Sigmoid colon (tissue), 7 donors: Measurements from ENCODE around the gene ENPP1. TPM values are rescaled to one million over a fixed set of nuclear protein-coding genes. Genes with fewer than 3 reads are reported as not detected.
"Not testable (repeated sequence)": the region's sequence is repeated elsewhere in the genome, so short reads cannot be mapped to it uniquely, and the experiment has no call there.

ENCODE experiments used
- DNase-seq: peaks from one replicate; pipeline ENCODE4 v3.0.0-alpha.2; 2019
- H3K27ac ChIP-seq, 4 donors: fragments of 200-600 bp; sonication (generic); one replicate each; pipeline ENCODE4 v1.5.1; 2016 to 2019; ENCODE audit warnings: mild to moderate bottlenecking in 1 of 4
- H3K27me3 ChIP-seq, 3 donors: fragments of 200-600 bp; sonication (generic); one replicate each; pipeline ENCODE4 v1.5.1; 2019; ENCODE audit warnings: mild to moderate bottlenecking in 1 of 3
- H3K36me3 ChIP-seq, 4 donors: fragments of 200-600 bp; sonication (generic); one replicate each; pipeline ENCODE4 v1.5.1; 2016 to 2019
- H3K4me1 ChIP-seq, 4 donors: fragments of 200-600 bp; sonication (generic); one replicate each; pipeline ENCODE4 v1.5.1; 2017 to 2019
- H3K4me3 ChIP-seq, 4 donors: fragments of 200-600 bp; sonication (generic); one replicate each; pipeline ENCODE4 v1.5.1; 2017 to 2019; ENCODE audit warnings: mild to moderate bottlenecking in 2 of 4, moderate library complexity in 1 of 4
- H3K9me3 ChIP-seq, 4 donors: fragments of 200-600 bp in 3 of 4; sonication (generic) in 3 of 4; one replicate each; pipeline versions ENCODE4 v1.5.1 to v1.6.1; 2013 to 2019
- EP300 ChIP-seq, 4 donors: sonication (generic); formaldehyde crosslinking; IDR thresholded peaks; one replicate each; pipeline ENCODE4 v1.6.1; 2017; ENCODE audit warnings: antibody characterized with exemption in 4 of 4
- POLR2A ChIP-seq, 2 donors: fragments of 450-650 bp; IDR thresholded peaks; one replicate each; pipeline ENCODE4 v1.6.1; 2016; ENCODE audit warnings: antibody characterized with exemption in 2 of 2, mild to moderate bottlenecking in 2 of 2, moderate library complexity in 2 of 2
- POLR2AphosphoS5 ChIP-seq, 4 donors: sonication (generic); formaldehyde crosslinking; IDR thresholded peaks; one replicate each; pipeline ENCODE4 v1.6.1; 2017; ENCODE audit warnings: antibody characterized with exemption in 4 of 4
- WGBS, 2 donors: extraction: QIAGEN DNeasy Blood & Tissue Kit; methylation state at CpG; one replicate each; pipeline ENCODE4 v1.1.7; 2013; 5-methylcytosine and 5-hydroxymethylcytosine counted together
- intact Hi-C: fragments of 100-400 bp; cut with DNase I; formaldehyde crosslinking; loops from one replicate; pipeline ENCODE4 v1.15.1; 2023
- polyA plus RNA-seq, 3 donors: library from polyadenylated mRNA; stranded (reverse); fragments of 200-250 nt; gene quantifications; one replicate each; pipeline ENCODE4 v1.2.3, GENCODE V29; 2013
- total RNA-seq, 4 donors: library from RNA; depleted of rRNA; stranded (reverse); fragments of >200 nt; gene quantifications; one replicate each; pipeline ENCODE4 v1.1.0, GENCODE V29; 2016
- TF ChIP-seq, protein P1 (sequence below), 4 experiments: fragments of 450-650 bp in 3 of 4; fragments of 200-600 bp in 1 of 4; IDR thresholded peaks; one replicate each; pipeline ENCODE4 v1.5.1; 2016 to 2019; ENCODE audit warnings: antibody characterized with exemption in 4 of 4, mild to moderate bottlenecking in 3 of 4, moderate library complexity in 2 of 4
- donor health status: healthy with polysubstance abuse.
- donor health status: Bipolar disorder and iron deficiency.
- donor health status: healthy.

Gene ENPP1
- total and polyA plus RNA-seq, 7 donors = 1.2 to 7.2 (median 3.6) TPM

DNA sequence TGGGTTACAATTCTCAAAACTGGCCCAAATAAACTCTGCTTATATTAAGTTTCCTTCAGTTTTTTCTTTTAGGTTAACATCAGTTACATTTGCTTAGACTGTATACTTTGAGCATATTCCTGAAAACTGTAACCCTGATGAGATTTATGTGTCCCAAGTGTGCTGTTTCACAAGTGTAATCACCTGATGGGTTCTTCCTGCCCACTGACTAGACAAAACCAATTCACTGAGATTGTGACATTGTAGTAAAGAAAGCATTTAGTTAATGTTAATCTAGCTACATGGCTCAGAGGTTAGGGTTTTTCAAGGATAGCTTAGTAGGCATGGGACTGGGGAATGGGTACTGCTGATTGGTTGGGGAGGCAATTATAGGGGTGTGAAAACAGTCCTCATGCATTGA lies 89.8 kb downstream of the ENPP1 start:
- TF ChIP-seq, protein P1, sequence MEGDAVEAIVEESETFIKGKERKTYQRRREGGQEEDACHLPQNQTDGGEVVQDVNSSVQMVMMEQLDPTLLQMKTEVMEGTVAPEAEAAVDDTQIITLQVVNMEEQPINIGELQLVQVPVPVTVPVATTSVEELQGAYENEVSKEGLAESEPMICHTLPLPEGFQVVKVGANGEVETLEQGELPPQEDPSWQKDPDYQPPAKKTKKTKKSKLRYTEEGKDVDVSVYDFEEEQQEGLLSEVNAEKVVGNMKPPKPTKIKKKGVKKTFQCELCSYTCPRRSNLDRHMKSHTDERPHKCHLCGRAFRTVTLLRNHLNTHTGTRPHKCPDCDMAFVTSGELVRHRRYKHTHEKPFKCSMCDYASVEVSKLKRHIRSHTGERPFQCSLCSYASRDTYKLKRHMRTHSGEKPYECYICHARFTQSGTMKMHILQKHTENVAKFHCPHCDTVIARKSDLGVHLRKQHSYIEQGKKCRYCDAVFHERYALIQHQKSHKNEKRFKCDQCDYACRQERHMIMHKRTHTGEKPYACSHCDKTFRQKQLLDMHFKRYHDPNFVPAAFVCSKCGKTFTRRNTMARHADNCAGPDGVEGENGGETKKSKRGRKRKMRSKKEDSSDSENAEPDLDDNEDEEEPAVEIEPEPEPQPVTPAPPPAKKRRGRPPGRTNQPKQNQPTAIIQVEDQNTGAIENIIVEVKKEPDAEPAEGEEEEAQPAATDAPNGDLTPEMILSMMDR (IDR thresholded peaks at IDR 0.05) = no peak
- TF ChIP-seq EP300 (IDR thresholded peaks at IDR 0.05) = no peak
- TF ChIP-seq POLR2AphosphoS5 (IDR thresholded peaks at IDR 0.05) = no peak
- TF ChIP-seq POLR2A (IDR thresholded peaks at IDR 0.05) = no peak
- no peak overlapping the region for H3K4me3 ChIP-seq
- intact Hi-C loops = no loop called here
- H3K9me3 ChIP-seq = peaks cover 0 to 5% (median 1%) of the 10 kb centered on the region in 4 donors
- no peaks in the 10 kb centered on the region for H3K36me3 ChIP-seq
- no peaks in the 10 kb centered on the region for H3K27me3 ChIP-seq
- DNase-seq = no peak
- no peak overlapping the region for H3K27ac ChIP-seq
- no peaks in the 10 kb centered on the region for H3K4me1 ChIP-seq

DNA sequence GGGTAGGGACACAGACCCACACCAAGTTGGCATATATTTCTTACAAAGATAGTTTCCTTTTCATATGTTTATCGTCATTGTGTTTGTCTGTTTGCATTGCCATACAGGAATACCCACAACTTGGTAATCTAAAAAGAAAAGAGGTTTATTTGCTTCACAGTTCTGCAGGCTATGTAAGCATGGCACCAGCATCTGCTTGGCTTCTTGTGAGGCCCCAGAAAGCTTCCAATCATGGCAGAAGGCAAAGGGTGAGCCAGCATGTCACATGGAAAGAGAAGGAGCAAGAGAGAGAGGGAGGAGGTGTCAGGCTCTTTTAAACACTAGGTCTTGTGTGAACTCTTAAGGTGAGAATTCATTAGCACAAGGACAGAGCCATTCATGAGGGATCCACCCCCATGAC lies 90.9 kb downstream of the ENPP1 start:
- H3K9me3 ChIP-seq = peaks cover 0 to 5% (median 1%) of the 10 kb centered on the region in 4 donors
- no peak overlapping the region for H3K27ac ChIP-seq
- no peaks in the 10 kb centered on the region for H3K4me1 ChIP-seq
- WGBS, 2 donors = 92% methylated on average over 1 of the region's 1 CpG
- TF ChIP-seq POLR2A (IDR thresholded peaks at IDR 0.05) (no peak), POLR2AphosphoS5 (IDR thresholded peaks at IDR 0.05) (no peak), EP300 (IDR thresholded peaks at IDR 0.05) (no peak)
- TF ChIP-seq, protein P1 (IDR thresholded peaks at IDR 0.05) = no peak
- intact Hi-C loops = no loop called here
- no peak for DNase-seq
- H3K4me3 ChIP-seq = no peak overlapping the region
- H3K36me3 ChIP-seq = no peaks in the 10 kb centered on the region
- no peaks in the 10 kb centered on the region for H3K27me3 ChIP-seq

DNA sequence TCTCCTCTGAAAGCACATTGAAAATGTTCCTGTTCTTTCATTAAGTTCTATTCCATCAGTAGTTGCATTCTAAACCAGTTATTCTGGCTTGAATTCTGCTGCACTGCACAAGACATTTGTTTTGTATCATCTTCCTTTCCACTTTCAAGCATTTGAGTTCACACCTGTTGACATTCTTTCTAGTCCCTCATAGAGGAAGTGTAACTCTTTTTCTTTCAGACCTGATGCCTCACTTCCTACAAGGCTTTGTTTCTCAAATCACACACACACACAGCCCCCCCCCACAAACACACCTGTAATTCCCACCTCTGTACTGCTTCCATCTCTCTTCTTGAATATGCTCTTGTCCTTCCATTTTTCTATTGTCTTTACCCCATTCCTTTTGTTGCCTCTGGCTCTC lies 92.4 kb downstream of the ENPP1 start:
- Histone ChIP-seq H3K27me3 (no peaks in the 10 kb centered on the region), H3K36me3 (no peaks in the 10 kb centered on the region), H3K4me1 (no peaks in the 10 kb centered on the region), H3K9me3 (peaks cover 0 to 5% (median 1%) of the 10 kb centered on the region in 4 donors), H3K4me3 (no peak overlapping the region), H3K27ac (no peak overlapping the region)
- TF ChIP-seq EP300 (IDR thresholded peaks at IDR 0.05) (no peak), POLR2A (IDR thresholded peaks at IDR 0.05) (no peak), POLR2AphosphoS5 (IDR thresholded peaks at IDR 0.05) (no peak)
- TF ChIP-seq, protein P1 (IDR thresholded peaks at IDR 0.05) = no peak
- intact Hi-C loops = no loop called here
- DNase-seq = no peak

DNA sequence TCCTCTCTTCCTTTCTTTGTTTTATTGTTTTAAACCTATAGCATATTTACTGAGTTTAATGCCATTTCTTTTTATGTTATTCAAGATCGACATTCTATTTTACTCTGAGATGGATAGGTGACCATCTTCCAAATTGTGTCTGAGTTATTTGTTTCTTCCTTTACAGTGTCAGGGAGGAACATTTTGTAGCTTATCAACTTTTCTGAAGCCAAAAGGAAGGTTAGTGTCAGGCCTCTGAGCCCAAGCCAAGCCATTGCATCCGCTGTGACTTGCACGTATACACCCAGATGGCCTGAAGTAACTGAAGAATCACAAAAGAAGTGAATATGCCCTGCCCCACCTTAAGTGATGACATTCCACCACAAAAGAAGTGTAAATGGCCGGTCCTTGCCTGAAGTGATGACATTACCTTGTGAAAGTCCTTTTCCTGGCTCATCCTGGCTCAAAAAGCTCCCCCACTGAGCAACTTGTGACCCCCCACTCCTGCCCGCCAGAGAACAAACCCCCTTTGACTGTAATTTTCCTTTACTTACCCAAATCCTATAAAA lies 93.6 kb downstream of the ENPP1 start:
- H3K27ac ChIP-seq, H3K27me3 ChIP-seq, DNase-seq, H3K4me3 ChIP-seq, H3K36me3 ChIP-seq, intact Hi-C loops, H3K4me1 ChIP-seq, H3K9me3 ChIP-seq: not testable (repeated sequence)
- 91 to 94% methylated on average over 5 of the region's 5 CpGs for WGBS, 2 donors

DNA sequence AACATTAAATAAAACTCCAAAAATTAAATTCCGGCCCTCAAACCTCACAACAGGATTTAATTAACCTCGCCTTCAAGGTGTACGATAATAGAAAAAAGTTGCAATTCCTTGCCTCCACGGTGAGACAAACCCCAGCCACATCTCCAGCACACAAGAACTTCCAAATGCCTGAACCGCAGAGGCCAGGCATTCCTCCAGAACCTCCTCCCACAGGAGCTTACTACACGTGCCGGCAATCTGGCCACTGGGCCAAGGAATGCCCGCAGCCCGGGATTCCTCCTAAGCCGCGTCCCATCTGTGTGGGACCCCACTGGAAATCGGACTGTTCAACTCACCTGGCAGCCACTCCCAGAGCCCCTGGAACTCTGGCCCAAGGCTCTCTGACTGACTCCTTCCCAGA lies 95.9 kb downstream of the ENPP1 start:
- DNase-seq, H3K4me1 ChIP-seq, H3K4me3 ChIP-seq, H3K27ac ChIP-seq, H3K9me3 ChIP-seq, H3K27me3 ChIP-seq, H3K36me3 ChIP-seq, intact Hi-C loops: not testable (repeated sequence)
- WGBS, 2 donors = 93 to 96% methylated on average over 11 to 12 of the region's 12 CpGs

DNA sequence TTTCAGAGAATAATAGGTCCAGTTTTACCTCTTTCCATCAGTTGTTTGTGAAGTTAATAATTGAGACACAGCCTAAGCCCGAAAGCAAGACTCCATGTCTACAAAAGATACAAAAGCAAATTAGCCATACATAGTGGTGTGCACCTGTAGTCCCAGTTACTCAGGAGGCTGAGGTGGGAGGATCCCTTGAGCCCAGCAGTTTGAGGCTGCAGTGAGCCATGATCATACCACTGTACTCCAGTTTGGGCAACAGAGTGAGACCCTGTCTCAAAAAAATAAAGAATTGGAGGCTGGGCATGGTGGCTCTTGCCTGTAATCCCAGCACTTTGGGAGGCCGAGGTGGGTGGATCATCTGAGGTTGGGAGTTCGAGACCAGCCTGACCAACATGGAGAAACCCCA lies 101.0 kb downstream of the ENPP1 start:
- 66 to 85% methylated on average over 3 of the region's 3 CpGs for WGBS, 2 donors
- DNase-seq, H3K4me1 ChIP-seq, H3K27me3 ChIP-seq, H3K36me3 ChIP-seq, intact Hi-C loops, H3K27ac ChIP-seq, H3K4me3 ChIP-seq, H3K9me3 ChIP-seq: not testable (repeated sequence)
